ENCODE data around the gene ZNF280B.
"Not testable (repeated sequence)": the region's sequence is repeated elsewhere in the genome, so short reads cannot be mapped to it uniquely, and the experiment has no call there.

The ZNF280B gene

DNA sequence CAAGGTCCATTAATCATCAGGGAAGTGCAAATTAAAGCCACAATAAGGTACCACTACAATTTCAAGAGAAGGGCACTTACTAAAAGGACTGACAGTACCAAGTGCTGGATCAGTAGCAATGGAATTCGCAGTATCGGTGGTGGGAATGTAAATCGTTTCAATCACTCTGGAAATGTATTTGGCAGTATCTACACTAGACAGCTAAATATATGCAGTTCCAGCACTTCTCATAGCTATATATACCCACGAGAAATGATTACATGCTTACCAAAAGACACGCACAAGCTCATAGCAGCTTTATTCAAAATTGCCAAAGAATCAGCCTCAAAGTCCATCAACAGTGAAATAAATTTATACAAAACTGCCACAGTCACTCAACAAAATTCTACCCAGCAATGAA is 4.4 kb upstream of the ZNF280B start:
- no peak overlapping the region for H3K9ac ChIP-seq (ENCODE audit: low read length)
- no peak overlapping the region for H2BK5ac ChIP-seq (ENCODE audit: low read depth, low read length, poor library complexity)
- H4K8ac ChIP-seq (ENCODE audit: low read depth, low read length) = no peak overlapping the region
- peaks cover 6% of the 10 kb centered on the region for H3K27me3 ChIP-seq (ENCODE audit: insufficient read depth, low read length)
- no peak overlapping the region for H4K91ac ChIP-seq (ENCODE audit: low read depth, low read length)
- no peak overlapping the region for H3K23ac ChIP-seq (ENCODE audit: low read length)
- H2AK5ac ChIP-seq (ENCODE audit: low read length) = no peak overlapping the region
- no peak overlapping the region for H3K14ac ChIP-seq (ENCODE audit: low read length)
- H3K4ac ChIP-seq (ENCODE audit: low read depth, low read length) = no peak overlapping the region
- peak in 1 of 2 donors; percentile 47 for DNase-seq
- H3K18ac ChIP-seq (ENCODE audit: low read length) = no peak overlapping the region
- H3K4me2 ChIP-seq (ENCODE audit: low read length) = no peak overlapping the region
- H4K12ac ChIP-seq (ENCODE audit: low read depth, low read length) = no peak overlapping the region
- no peak overlapping the region for H2BK12ac ChIP-seq (ENCODE audit: low read length)
- H3K4me1 ChIP-seq (ENCODE audit: control insufficient read depth in 1 of 2, insufficient read depth in 2 of 2, low read length in 2 of 2) = peaks cover 5 to 8% of the 10 kb centered on the region in 2 experiments
- peaks cover 8% of the 10 kb centered on the region for H3K9me3 ChIP-seq (ENCODE audit: insufficient read depth, low read depth, low read length)
- H3K36me3 ChIP-seq (ENCODE audit: control insufficient read depth in 1 of 2, insufficient read depth in 2 of 2, low read length in 2 of 2) = no peaks in the 10 kb centered on the region
- no peak overlapping the region for H3K4me3 ChIP-seq (ENCODE audit: low read depth, low read length)
- peaks cover 2% of the 10 kb centered on the region for H3K79me2 ChIP-seq (ENCODE audit: control insufficient read depth, insufficient read depth, low read length, poor library complexity)
- H2BK120ac ChIP-seq (ENCODE audit: insufficient read depth, low read length, poor library complexity) = no peak overlapping the region
- H3K27ac ChIP-seq (ENCODE audit: low read depth, low read length) = no peak overlapping the region
- peaks cover 2% of the 10 kb centered on the region for H3K79me1 ChIP-seq (ENCODE audit: low read length)
- H2AFZ ChIP-seq (ENCODE audit: insufficient read depth, low read length, poor library complexity) = no peak overlapping the region
- no CpG with 5 or more reads among the region's 5 CpGs for WGBS (ENCODE audit: extremely low coverage, insufficient coverage, insufficient read length)

DNA sequence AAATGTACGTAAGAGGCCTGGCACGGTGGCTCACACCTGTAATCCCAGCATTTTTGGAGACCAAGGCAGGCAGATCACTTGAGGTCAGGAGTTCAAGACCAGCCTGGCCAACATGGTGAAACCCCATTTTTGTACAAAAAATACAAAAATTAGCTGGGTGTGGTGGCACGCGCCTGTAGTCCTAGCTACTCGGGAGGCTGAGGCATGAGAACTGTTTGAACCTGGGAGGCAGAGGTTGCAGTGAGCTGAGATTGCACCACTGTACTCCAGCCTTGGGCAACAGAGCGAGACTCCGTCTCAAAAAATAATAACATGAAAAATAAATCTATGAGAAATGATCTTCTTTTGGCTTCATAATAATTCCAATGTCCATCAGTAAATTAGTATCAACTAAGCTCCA is 2.3 kb upstream of the ZNF280B start:
- not testable (repeated sequence) for H3K9ac ChIP-seq (ENCODE audit: low read length); H2AK5ac ChIP-seq (ENCODE audit: low read length); H3K79me2 ChIP-seq (ENCODE audit: control insufficient read depth, insufficient read depth, low read length, poor library complexity); H2BK12ac ChIP-seq (ENCODE audit: low read length); H3K27ac ChIP-seq (ENCODE audit: low read depth, low read length); H3K27me3 ChIP-seq (ENCODE audit: insufficient read depth, low read length); H3K4me1 ChIP-seq (ENCODE audit: control insufficient read depth in 1 of 2, insufficient read depth in 2 of 2, low read length in 2 of 2); H2AFZ ChIP-seq (ENCODE audit: insufficient read depth, low read length, poor library complexity); H3K23ac ChIP-seq (ENCODE audit: low read length); H4K12ac ChIP-seq (ENCODE audit: low read depth, low read length); H3K79me1 ChIP-seq (ENCODE audit: low read length); H2BK5ac ChIP-seq (ENCODE audit: low read depth, low read length, poor library complexity); DNase-seq; H3K4me3 ChIP-seq (ENCODE audit: low read depth, low read length); H3K18ac ChIP-seq (ENCODE audit: low read length); H2BK120ac ChIP-seq (ENCODE audit: insufficient read depth, low read length, poor library complexity); H4K8ac ChIP-seq (ENCODE audit: low read depth, low read length); H3K4me2 ChIP-seq (ENCODE audit: low read length); H4K91ac ChIP-seq (ENCODE audit: low read depth, low read length); H3K4ac ChIP-seq (ENCODE audit: low read depth, low read length); H3K36me3 ChIP-seq (ENCODE audit: control insufficient read depth in 1 of 2, insufficient read depth in 2 of 2, low read length in 2 of 2); H3K14ac ChIP-seq (ENCODE audit: low read length)
- peaks cover 11% of the 10 kb centered on the region for H3K9me3 ChIP-seq (ENCODE audit: insufficient read depth, low read depth, low read length)
- no CpG with 5 or more reads among the region's 7 CpGs for WGBS (ENCODE audit: extremely low coverage, insufficient coverage, insufficient read length)

DNA sequence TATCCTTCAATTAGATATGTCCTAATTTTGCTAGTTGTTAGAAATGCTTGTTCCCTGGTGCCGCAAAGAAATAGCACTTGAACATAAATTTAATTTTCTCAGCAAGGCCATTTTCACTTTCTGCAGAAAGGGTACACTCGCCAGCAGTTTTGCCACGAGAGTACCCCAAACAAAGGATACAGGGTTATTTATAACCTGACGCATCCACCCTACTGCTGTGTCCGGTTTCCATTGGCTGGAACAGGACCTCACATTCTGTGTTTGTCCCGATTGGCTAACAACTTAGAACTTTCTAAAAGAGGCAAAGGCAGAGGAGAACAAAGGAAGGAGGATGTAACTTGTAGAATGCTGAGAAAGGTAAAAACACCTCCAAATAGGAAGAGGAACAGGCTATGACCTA is 1.4 kb upstream of the ZNF280B start:
- not testable (repeated sequence) for DNase-seq; H3K4ac ChIP-seq (ENCODE audit: low read depth, low read length); H3K27me3 ChIP-seq (ENCODE audit: insufficient read depth, low read length); H3K18ac ChIP-seq (ENCODE audit: low read length); H3K23ac ChIP-seq (ENCODE audit: low read length); H3K4me1 ChIP-seq (ENCODE audit: control insufficient read depth in 1 of 2, insufficient read depth in 2 of 2, low read length in 2 of 2); H2BK120ac ChIP-seq (ENCODE audit: insufficient read depth, low read length, poor library complexity); H3K4me2 ChIP-seq (ENCODE audit: low read length); H4K91ac ChIP-seq (ENCODE audit: low read depth, low read length); H2AFZ ChIP-seq (ENCODE audit: insufficient read depth, low read length, poor library complexity); H3K79me1 ChIP-seq (ENCODE audit: low read length); H4K8ac ChIP-seq (ENCODE audit: low read depth, low read length); H3K79me2 ChIP-seq (ENCODE audit: control insufficient read depth, insufficient read depth, low read length, poor library complexity); H3K27ac ChIP-seq (ENCODE audit: low read depth, low read length); H4K12ac ChIP-seq (ENCODE audit: low read depth, low read length); H2BK12ac ChIP-seq (ENCODE audit: low read length); H2AK5ac ChIP-seq (ENCODE audit: low read length); H3K36me3 ChIP-seq (ENCODE audit: control insufficient read depth in 1 of 2, insufficient read depth in 2 of 2, low read length in 2 of 2); H3K9ac ChIP-seq (ENCODE audit: low read length); H3K4me3 ChIP-seq (ENCODE audit: low read depth, low read length); H2BK5ac ChIP-seq (ENCODE audit: low read depth, low read length, poor library complexity); H3K14ac ChIP-seq (ENCODE audit: low read length)
- H3K9me3 ChIP-seq (ENCODE audit: insufficient read depth, low read depth, low read length) = peaks cover 11% of the 10 kb centered on the region
- whole genome bisulfite sequencing (ENCODE audit: extremely low coverage, insufficient coverage, insufficient read length) = no CpG with 5 or more reads among the region's 6 CpGs

DNA sequence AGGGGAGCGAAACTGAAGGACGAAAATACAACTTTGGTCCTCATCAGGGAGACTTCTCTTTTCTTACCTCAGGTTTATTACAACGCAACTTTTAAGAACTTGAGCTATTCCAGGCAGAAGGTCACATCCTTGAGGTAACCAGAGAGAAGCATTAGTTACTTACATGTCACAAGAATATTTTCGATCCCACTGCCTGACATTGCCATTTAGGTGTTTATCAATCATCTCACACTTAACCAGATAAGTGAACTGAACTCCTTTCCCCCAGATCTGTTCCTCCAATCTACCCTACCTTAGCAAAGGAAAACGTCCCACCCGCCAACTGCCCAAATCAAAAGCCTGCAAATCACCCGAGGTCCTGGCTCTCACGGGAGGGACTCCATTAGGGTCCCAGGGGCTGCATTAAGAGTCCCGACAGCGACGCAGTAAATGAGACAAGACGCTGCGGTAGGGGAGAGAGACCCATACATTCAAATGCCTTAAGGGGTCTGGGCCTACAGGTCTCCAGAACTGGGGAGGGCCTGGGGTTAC is 734 bp downstream of the ZNF280B start:
- Histone ChIP-seq H4K91ac (ENCODE audit: low read depth, low read length) (no peak overlapping the region), H3K79me2 (ENCODE audit: control insufficient read depth, insufficient read depth, low read length, poor library complexity) (peaks cover 2% of the 10 kb centered on the region), H2BK120ac (ENCODE audit: insufficient read depth, low read length, poor library complexity) (no peak overlapping the region), H3K79me1 (ENCODE audit: low read length) (peaks cover 2% of the 10 kb centered on the region), H2BK5ac (ENCODE audit: low read depth, low read length, poor library complexity) (no peak overlapping the region), H2BK12ac (ENCODE audit: low read length) (no peak overlapping the region), H3K27ac (ENCODE audit: low read depth, low read length) (no peak overlapping the region), H3K14ac (ENCODE audit: low read length) (no peak overlapping the region), H3K4me2 (ENCODE audit: low read length) (peak overlapping the region; percentile 63), H3K36me3 (ENCODE audit: control insufficient read depth in 1 of 2, insufficient read depth in 2 of 2, low read length in 2 of 2) (no peaks in the 10 kb centered on the region), H3K4me3 (ENCODE audit: low read depth, low read length) (no peak overlapping the region), H3K4me1 (ENCODE audit: control insufficient read depth in 1 of 2, insufficient read depth in 2 of 2, low read length in 2 of 2) (peaks cover 5 to 10% of the 10 kb centered on the region in 2 experiments), H3K4ac (ENCODE audit: low read depth, low read length) (no peak overlapping the region), H3K23ac (ENCODE audit: low read length) (no peak overlapping the region), H4K8ac (ENCODE audit: low read depth, low read length) (no peak overlapping the region), H3K9me3 (ENCODE audit: insufficient read depth, low read depth, low read length) (peaks cover 11% of the 10 kb centered on the region), H2AK5ac (ENCODE audit: low read length) (no peak overlapping the region), H4K12ac (ENCODE audit: low read depth, low read length) (no peak overlapping the region), H3K27me3 (ENCODE audit: insufficient read depth, low read length) (peaks cover 7% of the 10 kb centered on the region), H2AFZ (ENCODE audit: insufficient read depth, low read length, poor library complexity) (peak overlapping the region; percentile 41), H3K18ac (ENCODE audit: low read length) (no peak overlapping the region), H3K9ac (ENCODE audit: low read length) (no peak overlapping the region)
- no CpG with 5 or more reads among the region's 13 CpGs for WGBS (ENCODE audit: extremely low coverage, insufficient coverage, insufficient read length)
- DNase-seq = peak in 1 of 2 donors; percentile 56
